DMS 273 (cell line): ENCODE results near the gene GOLGA6L2.
A peak's percentile ranks its signal among the peaks of the same experiment; 100 is the strongest.
"Not testable (repeated sequence)": the region's sequence is repeated elsewhere in the genome, so short reads cannot be mapped to it uniquely, and the experiment has no call there.

Experiments
- DNase-seq: peaks from one replicate; lab custom pipeline; 2025; ENCODE audit not compliant: unreplicated experiment; lab: John Stamatoyannopoulos, UW

Gene GOLGA6L2

GRCh38 chr15:23447107-23447500, at the start of gene GOLGA6L2:
Gene GOLGA6L2, minus strand, starts transcription at chr15:23447243. Its CDS starts 62 bp downstream, at chr15:23447181.
- no peak for DNase-seq

GRCh38 chr15:23484870-23485269, 37.8 kb upstream of the GOLGA6L2 start:
- no peak for DNase-seq

- no peak for DNase-seq
Measured at GRCh38 chr15:23483821-23484299, 36.8 kb upstream of the GOLGA6L2 start.

- DNase-seq, result no peak
Measured at GRCh38 chr15:23482764-23483489, 35.9 kb upstream of the GOLGA6L2 start.

- DNase-seq, result no peak
Measured at GRCh38 chr15:23482228-23482627, 35.2 kb upstream of the GOLGA6L2 start.

GRCh38 chr15:23477920-23478319, 30.9 kb upstream of the GOLGA6L2 start:
- DNase-seq, result no peak

- DNase-seq, result no peak
Measured at GRCh38 chr15:23472678-23473077, 25.6 kb upstream of the GOLGA6L2 start.

- no peak for DNase-seq
Measured at GRCh38 chr15:23472033-23472432, 25.0 kb upstream of the GOLGA6L2 start.

GRCh38 chr15:23467110-23467600, 20.1 kb upstream of the GOLGA6L2 start:
- peak; percentile 50 for DNase-seq

- no peak for DNase-seq
Measured at GRCh38 chr15:23457890-23458289, 10.8 kb upstream of the GOLGA6L2 start.

- no peak for DNase-seq
Measured at GRCh38 chr15:23446215-23447106, 582 bp downstream of the GOLGA6L2 start.

- no peak for DNase-seq
Measured at GRCh38 chr15:23444269-23444668, 2.8 kb downstream of the GOLGA6L2 start.

- no peak for DNase-seq
Measured at GRCh38 chr15:23441204-23441603, 5.8 kb downstream of the GOLGA6L2 start.

GRCh38 chr15:23440596-23440995, 6.4 kb downstream of the GOLGA6L2 start:
- DNase-seq, result no peak

- DNase-seq, result peak; percentile 7
Measured at GRCh38 chr15:23439513-23439912, 7.5 kb downstream of the GOLGA6L2 start.

- DNase-seq, result no peak
Measured at GRCh38 chr15:23438816-23439466, 8.1 kb downstream of the GOLGA6L2 start.

GRCh38 chr15:23437673-23438072, 9.4 kb downstream of the GOLGA6L2 start:
- no peak for DNase-seq

GRCh38 chr15:23437146-23437545, 9.9 kb downstream of the GOLGA6L2 start:
- no peak for DNase-seq

- no peak for DNase-seq
Measured at GRCh38 chr15:23436421-23436820, 10.6 kb downstream of the GOLGA6L2 start.

GRCh38 chr15:23434699-23435098, 12.3 kb downstream of the GOLGA6L2 start:
- not testable (repeated sequence) for DNase-seq

- not testable (repeated sequence) for DNase-seq
Measured at GRCh38 chr15:23425327-23425726, 21.7 kb downstream of the GOLGA6L2 start.
